Gastroesophageal sphincter (tissue), 4 donors: Measurements from ENCODE around the gene KDM1A. TPM values are rescaled to one million over a fixed set of nuclear protein-coding genes. Genes with fewer than 3 reads are reported as not detected.

Experiments
- ATAC-seq: fragments of 150-250 bp; one replicate; pipeline ENCODE4 v1.9.1; 2016; ENCODE audit warnings: mild to moderate bottlenecking, moderate library complexity
- H3K27ac ChIP-seq, 4 donors: fragments of 200-600 bp; sonication (generic) in 3 of 4; 1 replicate in 3 of 4; 2 replicates in 1 of 4; pipeline ENCODE4 v1.5.1; 2016 to 2019
- H3K27me3 ChIP-seq: fragments of 200-600 bp; sonication (generic); one replicate; pipeline ENCODE4 v1.5.1; 2019
- H3K36me3 ChIP-seq, 2 donors: fragments of 200-600 bp; sonication (generic); one replicate each; pipeline ENCODE4 v1.5.1; 2019; ENCODE audit warnings: control low read depth in 1 of 2
- H3K4me1 ChIP-seq, 3 donors: fragments of 200-600 bp; sonication (generic); 1 replicate in 2 of 3; 2 replicates in 1 of 3; pipeline ENCODE4 v1.5.1; 2016 to 2019; ENCODE audit warnings: control low read depth in 2 of 3
- H3K4me3 ChIP-seq, 2 donors: fragments of 200-600 bp; sonication (generic); one replicate each; pipeline ENCODE4 v1.5.1; 2019; ENCODE audit warnings: mild to moderate bottlenecking in 1 of 2, moderate library complexity in 1 of 2
- H3K9me3 ChIP-seq, 3 donors: fragments of 200-600 bp; sonication (generic); one replicate each; pipeline ENCODE4 v1.5.1; 2017 to 2019; ENCODE audit warnings: control low read depth in 2 of 3
- EP300 ChIP-seq: sonication (generic); formaldehyde crosslinking; IDR thresholded peaks from one replicate; pipeline ENCODE4 v1.6.1; 2017; ENCODE audit warnings: antibody characterized with exemption, mild to moderate bottlenecking
- POLR2A ChIP-seq, 2 donors: fragments of 450-650 bp; IDR thresholded peaks; one replicate each; pipeline ENCODE4 v1.6.1; 2017; ENCODE audit warnings: antibody characterized with exemption in 2 of 2, mild to moderate bottlenecking in 2 of 2, moderate library complexity in 1 of 2
- POLR2AphosphoS5 ChIP-seq: sonication (generic); formaldehyde crosslinking; IDR thresholded peaks from one replicate; pipeline ENCODE4 v1.6.1; 2017; ENCODE audit warnings: antibody characterized with exemption
- WGBS, 2 donors: methylation state at CpG; one replicate each; pipeline ENCODE4 v1.1.5; 2018; ENCODE audit warnings: low coverage in 1 of 2; 5-methylcytosine and 5-hydroxymethylcytosine counted together
- total RNA-seq, 4 donors: library from RNA; depleted of rRNA; stranded (reverse); fragments of >200 nt; gene quantifications; one replicate each; pipeline ENCODE4 v1.1.0, GENCODE V29; 2016
- TF ChIP-seq, protein P1 (sequence below), 4 experiments: fragments of 200-600 bp in 2 of 4; fragments of 450-650 bp in 2 of 4; sonication (generic) in 1 of 4; IDR thresholded peaks; one replicate each; pipeline ENCODE4 v1.5.1; 2017 to 2019; ENCODE audit warnings: antibody characterized with exemption in 4 of 4, mild to moderate bottlenecking in 2 of 4, moderate library complexity in 2 of 4

KDM1A gene
- total RNA-seq, 4 donors from 2014 or later = 48.9 to 62.4 (median 54.6) TPM

DNA sequence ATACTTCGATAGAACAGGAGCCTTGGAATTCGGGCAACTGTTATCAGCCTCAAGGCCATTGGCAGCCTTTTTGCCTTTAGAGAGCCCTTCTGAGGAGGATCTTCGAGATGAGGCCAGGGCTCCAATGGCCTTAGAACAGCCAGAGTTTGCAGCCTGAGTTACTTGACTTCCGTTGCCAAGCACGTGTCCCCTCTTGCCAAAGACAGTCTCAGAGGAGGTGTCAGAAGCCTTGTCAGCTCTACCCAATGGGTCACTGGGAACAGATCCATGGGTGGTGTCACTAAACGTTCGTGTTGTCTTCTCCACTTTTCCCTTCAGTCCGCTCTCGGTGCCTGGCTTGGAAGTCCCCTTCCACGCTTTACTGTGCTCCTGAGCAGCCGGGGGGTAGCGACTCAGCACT lies 73.2 kb downstream of the KDM1A start:
- 72% methylated on average over 9 of the region's 12 CpGs; no CpG with 5 or more reads in 1 of the 2 donors for WGBS, 2 donors
- no peak overlapping the region for H3K27ac ChIP-seq
- no peak for ATAC-seq
- H3K9me3 ChIP-seq = no peaks in the 10 kb centered on the region
- H3K4me3 ChIP-seq = no peak overlapping the region
- H3K4me1 ChIP-seq = no peaks in the 10 kb centered on the region
- peaks cover 0 to 65% of the 10 kb centered on the region in 2 donors for H3K36me3 ChIP-seq
- TF ChIP-seq, protein P1, sequence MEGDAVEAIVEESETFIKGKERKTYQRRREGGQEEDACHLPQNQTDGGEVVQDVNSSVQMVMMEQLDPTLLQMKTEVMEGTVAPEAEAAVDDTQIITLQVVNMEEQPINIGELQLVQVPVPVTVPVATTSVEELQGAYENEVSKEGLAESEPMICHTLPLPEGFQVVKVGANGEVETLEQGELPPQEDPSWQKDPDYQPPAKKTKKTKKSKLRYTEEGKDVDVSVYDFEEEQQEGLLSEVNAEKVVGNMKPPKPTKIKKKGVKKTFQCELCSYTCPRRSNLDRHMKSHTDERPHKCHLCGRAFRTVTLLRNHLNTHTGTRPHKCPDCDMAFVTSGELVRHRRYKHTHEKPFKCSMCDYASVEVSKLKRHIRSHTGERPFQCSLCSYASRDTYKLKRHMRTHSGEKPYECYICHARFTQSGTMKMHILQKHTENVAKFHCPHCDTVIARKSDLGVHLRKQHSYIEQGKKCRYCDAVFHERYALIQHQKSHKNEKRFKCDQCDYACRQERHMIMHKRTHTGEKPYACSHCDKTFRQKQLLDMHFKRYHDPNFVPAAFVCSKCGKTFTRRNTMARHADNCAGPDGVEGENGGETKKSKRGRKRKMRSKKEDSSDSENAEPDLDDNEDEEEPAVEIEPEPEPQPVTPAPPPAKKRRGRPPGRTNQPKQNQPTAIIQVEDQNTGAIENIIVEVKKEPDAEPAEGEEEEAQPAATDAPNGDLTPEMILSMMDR (IDR thresholded peaks at IDR 0.05) = no peak
- TF ChIP-seq EP300 (no peak), POLR2A (IDR thresholded peaks at IDR 0.05) (no peak), POLR2AphosphoS5 (no peak)
- H3K27me3 ChIP-seq = no peaks in the 10 kb centered on the region

DNA sequence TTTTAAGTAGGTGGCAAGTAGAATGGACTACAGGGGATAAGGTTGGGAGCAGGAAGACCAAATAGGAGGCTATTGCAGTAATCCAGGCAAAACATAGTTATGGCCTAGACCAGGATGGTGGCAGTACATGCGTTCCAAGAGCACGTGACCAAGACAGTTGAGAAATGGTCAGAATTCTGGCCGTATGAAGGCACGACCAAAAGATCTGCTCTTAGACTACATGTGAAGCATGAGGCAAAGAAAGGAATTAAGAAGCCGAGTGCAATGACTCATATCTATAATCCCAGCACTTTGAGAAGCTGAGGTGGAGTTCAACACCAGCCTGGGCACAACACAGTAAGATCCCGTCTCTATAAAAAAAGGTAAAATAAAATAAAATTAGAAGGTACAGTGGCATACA lies 78.0 kb downstream of the KDM1A start:
- no peak for ATAC-seq
- H3K36me3 ChIP-seq = peaks cover 0 to 24% of the 10 kb centered on the region in 2 donors
- no peak overlapping the region for H3K27ac ChIP-seq
- peaks cover 21 to 46% (median 32%) of the 10 kb centered on the region in 3 donors for H3K4me1 ChIP-seq
- 75 to 79% methylated on average over 5 to 6 of the region's 6 CpGs for WGBS, 2 donors
- no peak overlapping the region for H3K4me3 ChIP-seq
- H3K27me3 ChIP-seq = no peaks in the 10 kb centered on the region
- H3K9me3 ChIP-seq = no peaks in the 10 kb centered on the region
- no peak for TF ChIP-seq EP300
- no peak for TF ChIP-seq POLR2AphosphoS5
- TF ChIP-seq, protein P1 (IDR thresholded peaks at IDR 0.05) = no peak
- TF ChIP-seq POLR2A (IDR thresholded peaks at IDR 0.05) = no peak

DNA sequence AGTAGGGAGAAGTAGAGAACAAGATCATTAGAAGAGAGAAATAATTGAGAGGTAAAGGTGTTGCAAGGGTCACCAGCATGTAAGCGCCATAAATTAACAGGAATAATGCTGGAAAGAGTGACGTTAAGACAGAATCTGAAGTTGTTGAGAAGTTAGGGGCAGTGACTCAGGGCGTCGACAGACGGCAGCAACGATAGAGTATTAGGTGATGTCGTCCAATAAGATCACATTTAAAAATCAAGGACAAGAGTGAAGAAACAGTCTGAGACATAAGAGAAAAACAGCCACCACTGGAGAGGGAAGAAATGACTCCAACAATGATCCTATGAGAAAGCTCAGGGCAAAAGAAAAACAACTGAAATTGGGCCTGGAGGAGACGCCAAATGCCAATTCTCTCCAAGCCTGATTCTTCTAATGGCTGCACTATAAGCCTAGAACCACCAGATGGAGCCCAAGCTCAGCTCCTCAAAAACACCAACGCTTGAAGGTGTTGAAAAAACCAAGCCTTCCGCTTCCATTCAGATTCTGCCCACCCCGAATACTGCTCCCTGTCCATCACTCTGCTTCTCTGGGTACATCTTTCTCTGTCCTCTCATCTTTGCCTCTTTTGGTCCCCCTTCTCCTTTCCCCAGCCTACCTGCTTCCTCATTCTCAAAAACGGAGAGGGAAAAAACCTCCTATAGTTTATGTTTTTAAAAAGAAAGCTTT lies 79.3 kb downstream of the KDM1A start:
- ATAC-seq = peak; percentile 53
- Histone ChIP-seq H3K4me3 (no peak overlapping the region), H3K27me3 (no peaks in the 10 kb centered on the region), H3K36me3 (peaks cover 0 to 11% of the 10 kb centered on the region in 2 donors), H3K27ac (no peak overlapping the region), H3K4me1 (peaks cover 21 to 58% (median 32%) of the 10 kb centered on the region in 3 donors), H3K9me3 (no peaks in the 10 kb centered on the region)
- 28 to 30% methylated on average over 12 of the region's 12 CpGs for WGBS, 2 donors
- no peak for TF ChIP-seq POLR2AphosphoS5
- no peak for TF ChIP-seq POLR2A (IDR thresholded peaks at IDR 0.05)
- TF ChIP-seq, protein P1 (IDR thresholded peaks at IDR 0.05) = peak; percentile 94 to 98 (median 96)
- TF ChIP-seq EP300 = no peak

DNA sequence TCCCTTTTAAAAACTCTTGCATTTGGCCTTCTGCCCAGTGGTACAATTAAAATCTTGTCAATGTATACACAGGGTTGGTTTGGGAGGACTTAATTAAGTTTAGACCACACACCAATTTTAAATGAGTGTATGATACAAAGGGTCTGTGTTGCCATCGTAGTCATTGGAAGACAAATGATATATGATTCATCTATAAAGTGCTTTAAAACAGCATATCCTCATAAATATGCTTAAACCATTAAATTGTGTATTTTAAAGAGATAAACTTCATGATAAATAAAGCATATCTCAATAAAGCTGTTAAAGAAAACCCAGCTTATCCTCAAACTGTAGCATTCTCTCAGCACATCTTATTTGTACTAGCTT lies 79.9 kb downstream of the KDM1A start:
- no peaks in the 10 kb centered on the region for H3K27me3 ChIP-seq
- no peak for ATAC-seq
- peak overlapping the region in 1 of 4 donors; percentile 59 for H3K27ac ChIP-seq
- TF ChIP-seq POLR2A (IDR thresholded peaks at IDR 0.05) (no peak), POLR2AphosphoS5 (no peak), EP300 (no peak)
- TF ChIP-seq, protein P1 (IDR thresholded peaks at IDR 0.05) = no peak
- no peak overlapping the region for H3K4me3 ChIP-seq
- H3K4me1 ChIP-seq = peaks cover 21 to 58% (median 32%) of the 10 kb centered on the region in 3 donors
- H3K36me3 ChIP-seq = peaks cover 0 to 6% of the 10 kb centered on the region in 2 donors
- WGBS, 2 donors = 82 to 100% methylated on average over 1 of the region's 1 CpG
- H3K9me3 ChIP-seq = no peaks in the 10 kb centered on the region
